H1 (cell line): ENCODE results near the gene RAD23B. TPM values are rescaled to one million over a fixed set of nuclear protein-coding genes. Genes with fewer than 3 reads are reported as not detected.
"Not testable (repeated sequence)": the region's sequence is repeated elsewhere in the genome, so short reads cannot be mapped to it uniquely, and the experiment has no call there.

Experiments
- CTCF ChIA-PET: fragments of 300-600 bp; sonication (Branson Sonifier 250); formaldehyde crosslinking; loops from one replicate; lab custom pipeline; 2021; ENCODE audit not compliant: partially characterized antibody; lab: Charles Lee
- POLR2A ChIA-PET: fragments of 300-600 bp; sonication (Branson Sonifier 250); formaldehyde crosslinking; loops from one replicate; lab custom pipeline; 2021; ENCODE audit warnings: inconsistent platforms; ENCODE audit not compliant: partially characterized antibody; lab: Charles Lee
- DNase-seq, 2 experiments: peaks; one replicate each; pipeline versions ENCODE4 v3.0.0 to v3.0.0-alpha.2; 2010 to 2022; ENCODE audit warnings: low spot score in 2 of 2, low read depth in 1 of 2, mixed read lengths in 1 of 2
- FAIRE-seq: peaks from 2 replicates; lab custom pipeline; 2011; peaks lifted over from hg19 to GRCh38; lab: Jason Lieb, UNC
- H2AFZ ChIP-seq: 2 replicates; pipeline ENCODE4 v1.8.1; 2012; ENCODE audit warnings: low read length, inconsistent platforms
- H2AK5ac ChIP-seq: 2 replicates; pipeline ENCODE4 v1.6.1; 2013; ENCODE audit warnings: low read depth, low read length
- H2BK120ac ChIP-seq: replicated peaks from 2 replicates; pipeline ENCODE3; 2013; ENCODE audit warnings: low read depth, low read length, inconsistent platforms
- H2BK12ac ChIP-seq: 2 replicates; pipeline ENCODE4 v1.6.1; 2013; ENCODE audit warnings: low read depth, low read length
- H2BK15ac ChIP-seq: 2 replicates; pipeline ENCODE4 v1.6.1; 2013; ENCODE audit warnings: low read length
- H2BK20ac ChIP-seq: 2 replicates; pipeline ENCODE4 v1.6.1; 2013; ENCODE audit warnings: low read length
- H2BK5ac ChIP-seq: 2 replicates; pipeline ENCODE4 v1.6.1; 2013; ENCODE audit warnings: low read depth, low read length
- H3K14ac ChIP-seq: 2 replicates; pipeline ENCODE4 v1.6.1; 2013; ENCODE audit warnings: inconsistent platforms; ENCODE audit not compliant: insufficient read length
- H3K18ac ChIP-seq: 2 replicates; pipeline ENCODE4 v1.6.1; 2013; ENCODE audit warnings: low read length; ENCODE audit errors: extremely low read depth
- H3K23ac ChIP-seq: 2 replicates; pipeline ENCODE4 v1.6.1; 2013; ENCODE audit warnings: inconsistent platforms; ENCODE audit not compliant: insufficient read length
- H3K23me2 ChIP-seq: 2 replicates; pipeline ENCODE4 v1.6.1; 2013; ENCODE audit warnings: low read depth, low read length
- H3K27ac ChIP-seq: 2 replicates; pipeline ENCODE4 v1.6.1; 2011; ENCODE audit warnings: low read depth, low read length, inconsistent platforms
- H3K27me3 ChIP-seq, 4 experiments: replicated peaks in 1 of 4; 1 replicate in 1 of 4; 2 replicates in 3 of 4; pipeline versions ENCODE4 v1.6.1 to v1.8.1; 2011 to 2013; ENCODE audit warnings: low read length in 3 of 4, mild to moderate bottlenecking in 3 of 4, inconsistent platforms in 2 of 4, mixed read lengths in 2 of 4, moderate library complexity in 1 of 4; ENCODE audit not compliant: control insufficient read depth in 3 of 4, insufficient read depth in 3 of 4; ENCODE audit errors: extremely low read depth in 1 of 4
- H3K36me3 ChIP-seq, 4 experiments: 2 replicates each; pipeline versions ENCODE4 v1.6.1 to v1.8.1; 2011 to 2013; ENCODE audit warnings: mild to moderate bottlenecking in 4 of 4, low read length in 3 of 4, moderate library complexity in 2 of 4, control low read depth in 1 of 4, inconsistent platforms in 1 of 4; ENCODE audit not compliant: insufficient read depth in 4 of 4, control insufficient read depth in 2 of 4
- H3K4ac ChIP-seq: replicated peaks from 2 replicates; pipeline ENCODE3; 2013; ENCODE audit warnings: low read length, low read depth, mixed read lengths, inconsistent platforms; ENCODE audit not compliant: insufficient read length
- H3K4me1 ChIP-seq, 4 experiments: replicated peaks in 1 of 4; 1 replicate in 1 of 4; 2 replicates in 3 of 4; pipeline versions ENCODE4 v1.6.1 to v1.8.1; 2011 to 2013; ENCODE audit warnings: low read length in 3 of 4, inconsistent platforms in 2 of 4, mixed read lengths in 1 of 4; ENCODE audit not compliant: insufficient read depth in 4 of 4, control insufficient read depth in 3 of 4
- H3K4me2 ChIP-seq, 2 experiments: 2 replicates each; pipeline versions ENCODE4 v1.6.1 to v1.8.1; 2011 to 2013; ENCODE audit warnings: low read depth in 2 of 2, low read length in 2 of 2, control low read depth in 1 of 2, inconsistent platforms in 1 of 2, mild to moderate bottlenecking in 1 of 2; ENCODE audit not compliant: insufficient read depth in 1 of 2
- H3K4me3 ChIP-seq, 4 experiments: fragments of 200-600, 300-600 bp in 1 of 4; sonication (generic), shearing (Covaris generic), sonication (Bioruptor Twin) in 1 of 4; 2 replicates each; pipeline versions ENCODE4 v1.5.1 to v1.8.1; 2011 to 2016; ENCODE audit warnings: low read length in 4 of 4, low read depth in 3 of 4, control low read depth in 2 of 4, inconsistent platforms in 2 of 4, mild to moderate bottlenecking in 2 of 4, mixed read lengths in 1 of 4, moderate library complexity in 1 of 4; ENCODE audit not compliant: insufficient read depth in 2 of 4; ENCODE audit errors: extremely low read depth in 1 of 4
- H3K56ac ChIP-seq: replicated peaks from 2 replicates; pipeline ENCODE3; 2013; ENCODE audit warnings: low read depth, mild to moderate bottlenecking, mixed read lengths, low read length, inconsistent platforms; ENCODE audit not compliant: insufficient read length
- H3K79me1 ChIP-seq: 2 replicates; pipeline ENCODE4 v1.6.1; 2013; ENCODE audit warnings: low read depth, low read length, control low read depth
- H3K79me2 ChIP-seq, 2 experiments: 2 replicates each; pipeline versions ENCODE4 v1.6.1 to v1.8.1; 2012 to 2013; ENCODE audit warnings: low read length in 2 of 2, mild to moderate bottlenecking in 2 of 2, inconsistent platforms in 1 of 2; ENCODE audit not compliant: insufficient read depth in 2 of 2, control insufficient read depth in 1 of 2
- H3K9ac ChIP-seq, 4 experiments: replicated peaks in 1 of 4; 1 replicate in 1 of 4; 2 replicates in 3 of 4; pipeline versions ENCODE4 v1.6.1 to v1.8.1; 2011 to 2013; ENCODE audit warnings: low read depth in 3 of 4, low read length in 3 of 4, control low read depth in 2 of 4, mild to moderate bottlenecking in 2 of 4, moderate library complexity in 2 of 4, inconsistent platforms in 1 of 4; ENCODE audit errors: extremely low read depth in 1 of 4
- H3K9me3 ChIP-seq, 2 experiments: 2 replicates each; pipeline versions ENCODE4 v1.6.1 to v1.8.1; 2012 to 2013; ENCODE audit warnings: mild to moderate bottlenecking in 2 of 2, moderate library complexity in 2 of 2, control low read depth in 1 of 2, inconsistent platforms in 1 of 2, low read depth in 1 of 2, low read length in 1 of 2, mixed read lengths in 1 of 2; ENCODE audit not compliant: insufficient read depth in 2 of 2
- H4K20me1 ChIP-seq, 2 experiments: replicated peaks in 1 of 2; 2 replicates each; pipeline versions ENCODE3 to v1.8.1; 2011 to 2013; ENCODE audit warnings: inconsistent platforms in 2 of 2, low read length in 2 of 2, mild to moderate bottlenecking in 1 of 2; ENCODE audit not compliant: insufficient read depth in 2 of 2, control insufficient read depth in 1 of 2
- H4K5ac ChIP-seq: 2 replicates; pipeline ENCODE4 v1.6.1; 2013; ENCODE audit warnings: low read length, low read depth, mixed read lengths, inconsistent platforms; ENCODE audit not compliant: insufficient read length
- H4K8ac ChIP-seq: 2 replicates; pipeline ENCODE4 v1.8.0; 2013; ENCODE audit warnings: mild to moderate bottlenecking, moderate library complexity, low read length, inconsistent platforms; ENCODE audit not compliant: insufficient read depth; ENCODE audit errors: extremely low read depth
- H4K91ac ChIP-seq: replicated peaks from 2 replicates; pipeline ENCODE3; 2013; ENCODE audit warnings: low read length, mixed read lengths, inconsistent platforms; ENCODE audit not compliant: insufficient read length
- WGBS, 2 experiments: shearing (Covaris generic) in 1 of 2; methylation state at CpG; one replicate each; pipeline versions ENCODE4 v1.1.6 to v1.1.7; 2013 to 2015; ENCODE audit warnings: low lambda C conversion rate in 2 of 2, mixed read lengths in 2 of 2, inconsistent platforms in 1 of 2, low coverage in 1 of 2, missing lambda C conversion rate in 1 of 2; ENCODE audit not compliant: insufficient replicate concordance in 2 of 2, insufficient coverage in 1 of 2, insufficient read length in 1 of 2; ENCODE audit errors: extremely low coverage in 1 of 2, missing lambda C conversion rate in 1 of 2; 5-methylcytosine and 5-hydroxymethylcytosine counted together
- polyA plus RNA-seq, 7 experiments: library from polyadenylated mRNA; depleted of rRNA in 3 of 7; stranded (reverse) in 5 of 7; unstranded in 2 of 7; fragments of >200 nt in 5 of 7; fragments of 200-250 nt in 2 of 7; gene quantifications; 1 replicate in 5 of 7; 2 replicates in 1 of 7; 4 replicates in 1 of 7; pipeline versions ENCODE4 v1.2.1 to v1.2.3, GENCODE V29; 2011 to 2013; ENCODE audit warnings: missing spikeins in 2 of 7, mixed read lengths in 2 of 7
- total RNA-seq: library from RNA; stranded (reverse); fragmentation: NEBNext Ultra II Directional; extraction: Animal tissue kit (Norgen Biotek cat#: 25700); gene quantifications from 2 replicates; pipeline ENCODE4 v1.2.1, GENCODE V29; 2021

The RAD23B gene
- total and polyA plus RNA-seq, 2 of the 8 experiments (the other 6 are each of a cell fraction or from before 2014, with no cell fraction given): 97.1 to 165 TPM

DNA sequence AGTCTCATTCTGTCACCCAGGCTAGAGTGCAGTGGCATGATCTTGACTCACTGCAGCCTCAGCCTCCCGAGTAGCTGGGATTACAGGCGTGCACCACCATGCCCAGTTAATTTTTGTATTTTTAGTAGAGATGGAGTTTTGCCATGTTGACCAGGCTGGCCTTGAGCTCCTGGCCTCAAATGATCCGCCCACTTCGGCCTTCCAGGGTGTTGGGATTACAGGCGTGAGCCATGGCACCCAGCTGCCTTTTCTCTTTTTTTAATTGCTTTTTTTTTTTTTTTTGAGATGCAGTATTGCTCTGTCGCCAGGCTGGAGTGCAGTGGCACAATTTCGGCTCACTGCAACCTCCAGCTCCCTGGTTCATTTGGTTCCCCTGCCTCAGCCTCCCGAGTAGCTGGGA, 13.5 kb downstream of the RAD23B start:
- not testable (repeated sequence) for H2BK20ac ChIP-seq, H4K5ac ChIP-seq, H3K4me1 ChIP-seq, H2AFZ ChIP-seq, H3K23ac ChIP-seq, H3K4me2 ChIP-seq, H3K27ac ChIP-seq, FAIRE-seq, H2BK120ac ChIP-seq, H3K14ac ChIP-seq, H3K4me3 ChIP-seq, H4K8ac ChIP-seq, H2BK15ac ChIP-seq, H3K27me3 ChIP-seq, H2BK5ac ChIP-seq, H2BK12ac ChIP-seq, H3K9me3 ChIP-seq, DNase-seq, H4K91ac ChIP-seq, H2AK5ac ChIP-seq, H3K56ac ChIP-seq, H3K23me2 ChIP-seq, H3K79me1 ChIP-seq, H3K18ac ChIP-seq, H3K4ac ChIP-seq, H3K9ac ChIP-seq
- peaks cover 26 to 31% of the 10 kb centered on the region in 2 experiments for H4K20me1 ChIP-seq
- H3K36me3 ChIP-seq: peaks cover 2 to 17% (median 5%) of the 10 kb centered on the region in 4 experiments; a peak in 4 of 8 replicates
- 88% methylated on average over 8 of the region's 8 CpGs; no CpG with 5 or more reads in 1 of the 2 experiments for WGBS, 2 experiments
- ChIA-PET POLR2A (interaction anchor here (0.6 to 2.5 kb wide), 6 partner anchors 9 to 175 kb away, joined by 3 to 6 read pairs (median 4); partner anchors contain the start of gene RAD23B), CTCF (interaction anchor here (1.6 to 2.8 kb wide), 2 partner anchors 12 to 45 kb away, joined by 3 to 10 read pairs; no protein-coding TSS in a partner anchor)
- peaks cover 61 to 100% of the 10 kb centered on the region in 2 experiments for H3K79me2 ChIP-seq
